A673 (cell line): ENCODE measurements around the gene PAQR9.

Experiments used
- EZH2 ChIP-seq: fragments of 200-600 bp; sonication (generic); IDR thresholded peaks from 2 replicates; pipeline ENCODE4 v1.6.1; 2017; ENCODE audit warnings: borderline replicate concordance, low read depth, mild to moderate bottlenecking, mixed read lengths, antibody characterized with exemption, low read length; ENCODE audit not compliant: poor library complexity, severe bottlenecking
- TF ChIP-seq, protein P1 (sequence below): fragments of 300-800, 200-600 bp; sonication (generic); conservative IDR thresholded peaks from 2 replicates; pipeline ENCODE4 v1.5.1; 2017; ENCODE audit warnings: low read depth, mild to moderate bottlenecking, antibody characterized with exemption, low read length, moderate library complexity, mixed read lengths

GRCh38 chr3:142929890-142930289 lies 33.6 kb downstream of the PAQR9 start:
- TF ChIP-seq, protein P1, sequence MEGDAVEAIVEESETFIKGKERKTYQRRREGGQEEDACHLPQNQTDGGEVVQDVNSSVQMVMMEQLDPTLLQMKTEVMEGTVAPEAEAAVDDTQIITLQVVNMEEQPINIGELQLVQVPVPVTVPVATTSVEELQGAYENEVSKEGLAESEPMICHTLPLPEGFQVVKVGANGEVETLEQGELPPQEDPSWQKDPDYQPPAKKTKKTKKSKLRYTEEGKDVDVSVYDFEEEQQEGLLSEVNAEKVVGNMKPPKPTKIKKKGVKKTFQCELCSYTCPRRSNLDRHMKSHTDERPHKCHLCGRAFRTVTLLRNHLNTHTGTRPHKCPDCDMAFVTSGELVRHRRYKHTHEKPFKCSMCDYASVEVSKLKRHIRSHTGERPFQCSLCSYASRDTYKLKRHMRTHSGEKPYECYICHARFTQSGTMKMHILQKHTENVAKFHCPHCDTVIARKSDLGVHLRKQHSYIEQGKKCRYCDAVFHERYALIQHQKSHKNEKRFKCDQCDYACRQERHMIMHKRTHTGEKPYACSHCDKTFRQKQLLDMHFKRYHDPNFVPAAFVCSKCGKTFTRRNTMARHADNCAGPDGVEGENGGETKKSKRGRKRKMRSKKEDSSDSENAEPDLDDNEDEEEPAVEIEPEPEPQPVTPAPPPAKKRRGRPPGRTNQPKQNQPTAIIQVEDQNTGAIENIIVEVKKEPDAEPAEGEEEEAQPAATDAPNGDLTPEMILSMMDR = no peak
- no peak for TF ChIP-seq EZH2
